Activated CD8-positive, alpha-beta memory T cell treated with anti-CD3 and anti-CD28 coated beads for 36 hours (primary cell): ENCODE results near the gene CHMP3. TPM values are rescaled to one million over a fixed set of nuclear protein-coding genes. Genes with fewer than 3 reads are reported as not detected.
"Not testable (repeated sequence)": the region's sequence is repeated elsewhere in the genome, so short reads cannot be mapped to it uniquely, and the experiment has no call there.

ENCODE experiments used
- CTCF ChIA-PET: fragments of 350-600 bp; sonication (Branson Sonifier 250); formaldehyde crosslinking; loops from one replicate; lab custom pipeline; 2021; ENCODE audit warnings: antibody characterized with exemption; lab: Charles Lee
- POLR2A ChIA-PET: fragments of 350-600 bp; sonication (Branson Sonifier 250); formaldehyde crosslinking; loops from one replicate; lab custom pipeline; 2021; ENCODE audit warnings: antibody characterized with exemption; lab: Charles Lee
- total RNA-seq, 2 experiments: library from RNA; stranded (reverse); gene quantifications; one replicate each; pipeline ENCODE4 v1.2.3, GENCODE V29; 2021

CHMP3 gene
- total RNA-seq, 2 experiments from 2014 or later, result 44.6 to 50.9 TPM

DNA sequence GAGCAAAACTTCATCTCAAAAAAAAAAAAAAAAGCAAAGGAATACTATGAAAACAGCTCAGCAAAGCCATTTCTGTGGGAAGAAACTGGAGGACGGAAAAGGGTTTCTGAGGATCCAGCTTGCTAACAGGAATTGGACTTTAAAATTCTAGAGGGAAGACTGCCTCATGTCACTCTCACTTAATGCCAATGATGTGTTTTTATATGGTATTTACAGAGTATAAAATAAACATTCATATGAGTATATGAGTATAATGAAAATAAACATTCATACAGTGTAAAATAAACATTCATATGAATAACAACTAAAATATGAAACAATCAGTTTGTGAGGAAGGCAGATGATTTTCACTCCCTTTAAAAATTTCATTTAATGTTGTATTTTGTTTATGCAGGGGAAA, 43.9 kb downstream of the CHMP3 start:
- POLR2A ChIA-PET, result no interaction called here

DNA sequence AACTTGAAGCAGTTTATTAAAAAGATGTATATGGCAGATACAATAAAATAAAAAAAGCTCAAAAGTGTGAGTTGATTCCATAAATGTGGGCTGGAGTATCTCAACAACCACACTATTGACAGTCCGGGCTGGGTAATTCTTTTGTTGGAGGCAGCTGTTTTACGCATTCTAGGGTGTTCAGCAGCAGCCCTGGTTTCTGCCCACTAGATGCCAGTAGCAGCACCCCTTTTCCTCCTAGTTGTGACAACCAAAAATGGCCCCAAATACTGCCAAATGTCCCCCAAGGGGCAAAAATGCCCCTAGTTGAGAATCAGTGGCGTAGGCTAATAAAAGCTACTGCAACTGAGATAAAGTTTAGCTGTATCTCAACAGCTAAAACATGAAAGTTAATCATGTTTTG, 44.8 kb downstream of the CHMP3 start:
- ChIA-PET POLR2A (no interaction called here), CTCF (interaction anchor here (0.9 to 1.2 kb wide), 3 partner anchors 8 to 10 kb away, joined by 3 to 4 read pairs (median 3); no protein-coding TSS in a partner anchor)

More for the DNA sequence above, 43.9 kb downstream of the CHMP3 start:
- CTCF ChIA-PET, result interaction anchor here (0.9 kb wide), 1 partner anchor 9 kb away, joined by 3 read pairs; no protein-coding TSS in a partner anchor

DNA sequence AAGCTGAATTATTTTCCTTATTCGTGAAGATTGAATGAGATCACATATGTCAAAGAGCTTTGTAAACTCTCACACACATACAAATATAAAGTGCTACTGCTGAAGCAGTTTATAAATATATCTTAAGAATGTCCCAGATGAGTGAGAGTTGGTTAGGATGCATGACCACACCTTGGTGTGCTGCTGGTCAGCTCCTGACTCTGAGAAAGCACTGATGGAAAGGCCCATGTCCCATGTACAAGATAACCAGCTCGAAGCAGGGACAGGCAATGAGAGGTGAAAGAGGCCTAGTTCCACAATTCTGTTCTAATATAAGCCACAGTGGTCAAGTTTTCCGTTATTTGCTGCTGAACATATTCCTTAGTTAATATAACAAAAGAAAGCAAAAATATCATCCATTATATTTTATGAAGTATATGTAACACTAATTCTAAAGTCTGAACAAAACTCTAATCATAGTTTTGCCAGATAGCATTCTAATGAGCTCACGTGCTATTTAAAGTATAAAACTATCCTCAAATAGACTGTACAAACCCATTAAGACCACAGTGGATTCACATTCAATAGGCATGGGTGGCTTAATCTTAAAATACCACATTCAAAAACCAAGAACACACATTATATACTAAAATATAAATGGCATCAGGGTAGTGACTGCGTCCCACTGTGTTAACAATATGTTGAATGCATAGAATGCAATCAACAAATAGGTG, 49.1 kb downstream of the CHMP3 start:
- POLR2A ChIA-PET, result no interaction called here
- CTCF ChIA-PET, result interaction anchor here (0.6 kb wide), 1 partner anchor 278 kb away, joined by 3 read pairs; no protein-coding TSS in a partner anchor

DNA sequence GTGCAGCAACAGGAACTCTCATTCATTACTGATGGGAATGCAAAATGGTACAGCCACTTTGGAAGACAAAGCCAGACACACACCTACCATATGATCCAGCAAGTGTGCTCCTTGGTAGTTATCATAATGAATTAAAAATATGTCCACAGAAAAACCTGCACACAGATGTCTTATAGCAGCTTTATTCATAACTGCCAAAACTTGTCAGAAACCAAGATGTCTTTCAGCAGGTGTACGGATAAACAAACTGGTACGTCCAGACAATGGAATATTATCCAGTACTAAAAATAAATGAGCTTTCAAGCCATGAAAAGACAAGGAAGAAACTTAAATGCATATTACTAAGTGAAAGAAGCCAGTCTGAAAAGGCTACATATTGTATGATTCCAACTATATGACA, 50.4 kb downstream of the CHMP3 start:
- CTCF ChIA-PET, result no interaction called here
- POLR2A ChIA-PET, result no interaction called here

DNA sequence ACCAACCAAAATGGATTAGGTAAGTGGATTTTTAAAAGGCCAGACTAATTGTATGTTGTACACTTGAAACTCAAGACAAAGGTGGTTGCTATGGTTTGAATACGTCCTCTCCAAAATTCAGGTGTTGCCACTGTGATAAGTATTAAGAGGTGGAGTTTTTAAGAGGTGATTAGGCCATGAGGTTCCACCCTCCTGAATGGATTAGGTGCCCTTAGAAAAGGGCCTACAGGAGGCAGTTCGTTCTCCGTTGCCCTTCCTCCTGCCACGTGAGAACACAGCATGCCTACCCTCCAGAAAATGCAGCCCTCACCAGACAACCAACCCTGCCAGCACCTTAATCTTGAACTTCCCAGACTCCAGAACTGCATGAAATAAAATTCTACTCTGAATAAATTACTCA, 51.2 kb downstream of the CHMP3 start:
- ChIA-PET POLR2A (no interaction called here), CTCF (no interaction called here)

DNA sequence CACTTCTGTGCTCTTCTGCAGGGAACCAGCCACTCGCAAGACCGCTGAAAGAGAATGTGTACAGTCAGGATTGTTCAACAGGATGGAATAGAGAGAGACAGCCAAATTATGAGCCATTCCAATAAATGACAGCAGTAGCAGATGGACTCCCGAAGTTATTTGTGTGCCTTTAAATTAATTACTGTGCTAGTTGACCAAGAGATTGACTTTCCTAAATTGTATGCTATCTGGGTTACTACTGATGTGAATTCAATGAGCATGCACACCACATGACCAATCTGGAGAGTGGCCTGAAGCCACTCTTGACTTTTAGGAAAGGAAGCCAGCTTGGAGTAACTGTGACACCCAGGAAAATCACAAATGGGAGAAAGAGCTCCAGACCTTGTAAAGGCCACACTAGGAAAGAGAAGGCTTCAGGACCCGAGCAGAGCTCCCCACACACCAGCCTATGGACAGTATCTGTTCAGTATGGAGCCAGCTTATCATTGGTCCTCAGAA, 52.8 kb downstream of the CHMP3 start:
- ChIA-PET CTCF (interaction anchor here (1.3 kb wide), 1 partner anchor 8 kb away, joined by 4 read pairs; no protein-coding TSS in a partner anchor), POLR2A (no interaction called here)

DNA sequence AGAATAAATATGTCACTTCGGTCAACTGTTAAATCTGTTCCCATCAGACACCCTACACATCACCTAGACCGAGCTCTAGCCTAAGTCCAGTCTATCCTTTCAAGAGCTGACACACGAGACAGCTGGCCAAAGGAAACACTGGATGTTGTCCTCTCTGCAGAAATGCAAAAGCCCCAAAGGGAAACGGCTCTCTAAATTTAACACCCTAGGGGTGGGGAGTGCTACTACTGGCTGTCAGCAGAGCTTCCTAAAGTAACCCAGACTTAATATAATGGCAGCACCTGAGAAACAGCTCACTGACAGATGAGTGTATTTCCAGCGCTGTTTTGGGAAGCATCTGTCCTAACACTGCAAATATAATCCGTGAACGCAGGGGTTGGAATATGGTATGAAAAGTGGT, 55.6 kb downstream of the CHMP3 start:
- ChIA-PET CTCF (interaction anchor here (0.6 kb wide), 1 partner anchor 51 kb away, joined by 3 read pairs; no protein-coding TSS in a partner anchor), POLR2A (no interaction called here)

DNA sequence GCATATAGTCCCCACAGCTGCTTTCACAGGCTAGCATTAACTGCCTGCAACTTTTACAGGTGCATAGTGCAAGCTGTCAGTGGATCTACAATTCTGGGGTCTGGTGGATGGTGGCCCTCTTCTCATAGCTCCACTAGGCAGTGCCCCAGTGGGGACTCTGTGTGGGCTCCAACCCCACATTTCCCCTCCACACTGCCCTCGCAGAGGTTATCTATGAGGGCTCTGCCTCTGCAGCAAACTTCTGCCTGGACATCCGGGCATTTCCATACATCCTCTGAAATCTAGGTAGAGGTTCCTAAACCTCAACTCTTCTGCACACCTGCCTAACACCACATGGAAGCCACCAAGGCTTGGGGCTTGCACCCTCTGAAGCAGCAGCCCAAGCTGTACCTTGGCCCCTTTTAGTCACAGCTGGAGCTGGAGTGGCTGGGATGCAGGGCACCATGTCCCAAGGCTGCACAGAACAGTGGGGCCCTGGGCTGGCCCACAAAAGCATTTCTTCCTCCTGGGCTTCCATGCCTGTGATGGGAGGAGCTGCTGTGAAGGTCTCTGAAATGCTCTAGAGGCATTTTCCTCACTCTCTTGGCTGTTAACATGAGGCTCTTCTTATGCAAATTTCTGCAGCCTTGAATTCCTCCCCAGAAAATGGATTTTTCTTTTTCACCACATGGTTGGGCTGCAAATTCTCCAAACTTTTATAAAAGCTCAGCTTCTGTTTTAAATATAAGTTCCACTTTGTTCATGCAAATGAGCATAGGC, 62.7 kb downstream of the CHMP3 start:
- CTCF ChIA-PET, result no interaction called here
- POLR2A ChIA-PET, result no interaction called here

DNA sequence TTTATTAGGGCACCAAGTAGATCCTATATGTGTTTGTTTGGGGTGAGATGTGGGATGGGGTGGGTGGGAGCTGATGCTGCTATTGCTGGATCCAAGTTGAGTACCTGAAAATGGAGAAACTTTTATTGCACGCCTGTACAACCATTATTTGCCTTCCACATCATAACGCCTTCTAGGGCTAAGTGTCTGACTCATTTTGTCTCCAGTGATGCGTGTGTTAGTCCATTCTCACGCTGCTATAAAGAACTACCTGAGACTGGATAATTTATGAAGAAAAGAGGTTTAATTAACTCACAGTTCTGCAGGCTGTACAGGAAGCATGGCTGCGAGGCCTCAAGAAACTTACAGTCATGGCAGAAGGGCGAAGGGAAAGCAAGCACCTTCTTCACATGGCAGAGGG, 63.9 kb downstream of the CHMP3 start:
- POLR2A ChIA-PET, result no interaction called here
- CTCF ChIA-PET, result no interaction called here

DNA sequence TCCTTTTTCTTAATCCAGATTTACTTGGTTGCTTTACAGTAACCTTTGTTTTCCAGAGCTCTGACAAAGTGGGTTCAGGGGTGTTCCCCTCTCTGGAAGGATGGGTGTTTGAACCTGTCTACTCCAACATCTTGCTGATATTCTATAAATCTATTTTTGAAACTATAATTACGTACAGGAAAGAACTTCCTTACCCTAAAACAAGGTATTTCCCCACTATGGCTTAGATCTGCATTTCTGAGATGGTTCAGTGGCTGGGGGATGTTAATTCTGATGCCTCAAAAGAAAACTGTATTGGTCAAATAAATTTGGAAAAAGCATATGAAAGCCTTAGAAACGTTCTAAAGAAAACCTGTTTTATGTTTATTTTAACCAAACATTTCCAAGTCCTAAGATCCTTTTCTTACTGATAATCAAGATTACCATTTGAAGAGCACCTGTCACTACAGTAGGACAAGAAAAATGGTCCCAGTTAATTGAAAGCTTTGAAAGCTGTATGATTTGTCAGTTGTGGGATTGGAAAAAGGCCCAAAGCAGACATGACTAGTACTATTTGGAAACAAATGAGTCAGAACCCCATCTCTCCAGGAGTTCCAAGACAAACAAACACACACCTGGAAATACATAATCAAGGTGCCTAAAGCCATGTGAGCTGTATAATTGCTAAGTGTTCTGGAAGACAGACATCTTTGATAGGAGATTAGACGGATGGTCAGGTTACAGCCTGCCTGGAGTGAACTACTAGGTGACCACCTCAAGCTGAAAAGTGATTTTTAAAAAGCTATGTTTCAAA, 64.6 kb downstream of the CHMP3 start:
- POLR2A ChIA-PET, result no interaction called here
- CTCF ChIA-PET, result no interaction called here

DNA sequence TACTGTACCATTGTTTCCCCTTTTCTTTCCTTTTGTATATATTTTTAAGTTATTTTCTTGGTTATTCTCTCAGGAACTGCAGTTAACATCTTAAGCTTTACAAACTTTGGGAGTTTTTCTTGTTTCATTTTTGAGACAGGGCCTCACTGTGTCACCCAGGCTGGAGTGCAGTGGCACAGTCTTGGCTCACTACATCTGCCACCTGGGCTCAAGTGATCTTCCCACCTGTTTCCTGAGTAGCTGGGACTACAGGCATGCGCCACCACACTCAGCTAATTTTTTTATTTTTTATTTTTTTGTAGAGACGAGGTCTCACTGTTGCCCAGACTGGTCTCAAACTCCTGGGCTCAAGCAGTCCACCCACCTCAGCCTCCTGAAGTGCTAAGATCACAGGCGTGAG, 66.9 kb downstream of the CHMP3 start:
- CTCF ChIA-PET, POLR2A ChIA-PET: not testable (repeated sequence)

DNA sequence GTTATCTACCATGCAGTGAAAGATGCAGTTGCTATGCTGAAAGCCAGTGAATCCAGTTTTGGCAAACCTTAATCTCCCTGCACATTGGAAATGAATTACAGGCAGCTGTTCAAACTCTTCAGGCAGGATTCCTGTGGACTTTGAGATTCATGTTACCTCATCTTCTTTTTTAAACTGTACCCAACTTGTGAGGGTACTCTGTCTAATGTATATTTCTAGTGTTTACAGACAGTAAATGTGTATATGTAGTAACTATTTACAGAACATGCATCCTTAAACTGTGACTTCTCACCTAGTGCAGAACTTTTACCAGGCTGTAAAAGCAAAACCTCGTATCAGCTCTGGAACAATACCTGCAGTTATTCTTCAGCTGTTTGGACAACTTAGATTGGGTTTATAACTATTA, 71.2 kb downstream of the CHMP3 start:
- CTCF ChIA-PET, result no interaction called here
- POLR2A ChIA-PET, result no interaction called here

DNA sequence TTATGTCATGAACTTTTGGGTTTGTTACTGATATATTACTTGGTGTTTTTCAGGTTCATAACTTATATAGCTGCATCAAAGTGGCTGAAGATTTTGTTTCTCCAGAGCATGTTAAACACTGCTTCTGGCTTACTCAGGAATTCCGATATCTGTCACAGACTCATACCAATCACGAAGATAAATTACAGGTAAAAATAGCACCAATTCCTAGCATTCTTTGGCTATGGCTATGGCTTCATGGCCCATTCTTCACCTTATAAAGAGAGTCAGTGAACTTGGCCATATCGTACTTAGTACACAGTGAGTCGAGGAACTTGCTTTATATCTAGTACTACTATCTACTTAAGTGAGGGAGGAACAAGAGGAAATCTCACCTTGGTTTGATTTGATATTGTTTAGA, 72.2 kb downstream of the CHMP3 start:
- ChIA-PET POLR2A (no interaction called here), CTCF (no interaction called here)

DNA sequence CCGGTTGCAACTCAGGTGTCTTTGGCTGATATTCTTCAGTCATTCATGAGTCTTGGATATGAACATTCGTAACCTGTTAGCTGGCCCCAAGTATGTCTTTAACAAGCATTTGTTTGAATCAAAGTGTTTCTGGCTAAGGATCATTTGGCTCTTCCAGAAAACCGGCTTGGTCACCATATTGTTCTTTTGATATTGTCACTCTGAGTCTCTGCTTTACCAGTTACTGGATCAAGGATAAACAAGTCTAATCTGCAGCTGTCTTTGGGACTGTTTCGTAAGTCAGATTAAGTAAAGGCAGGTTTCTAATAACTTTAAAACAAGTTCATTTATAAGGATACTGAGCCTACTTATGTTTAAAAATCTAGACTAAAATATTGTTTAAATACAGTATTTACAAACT, 73.0 kb downstream of the CHMP3 start:
- CTCF ChIA-PET, result no interaction called here
- POLR2A ChIA-PET, result no interaction called here

DNA sequence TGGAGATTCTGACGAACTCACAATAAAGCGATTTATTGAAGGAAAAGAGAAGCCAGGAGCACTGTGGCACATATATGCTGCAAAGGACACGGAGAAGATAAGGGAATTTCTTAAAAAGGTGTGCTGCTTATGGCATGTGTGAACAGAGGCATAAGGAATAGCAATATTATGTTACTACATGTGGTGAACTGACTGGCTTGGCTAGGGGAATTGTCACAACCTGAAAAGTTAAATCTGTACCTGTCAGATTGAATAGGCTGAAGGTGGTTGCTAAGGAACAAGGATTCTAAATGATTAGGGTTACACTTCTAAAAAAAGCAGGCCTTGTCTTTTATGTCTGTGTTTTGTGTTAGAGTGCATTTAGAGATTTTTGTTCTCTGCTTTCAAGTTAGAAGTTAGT, 73.7 kb downstream of the CHMP3 start:
- POLR2A ChIA-PET, result no interaction called here

DNA sequence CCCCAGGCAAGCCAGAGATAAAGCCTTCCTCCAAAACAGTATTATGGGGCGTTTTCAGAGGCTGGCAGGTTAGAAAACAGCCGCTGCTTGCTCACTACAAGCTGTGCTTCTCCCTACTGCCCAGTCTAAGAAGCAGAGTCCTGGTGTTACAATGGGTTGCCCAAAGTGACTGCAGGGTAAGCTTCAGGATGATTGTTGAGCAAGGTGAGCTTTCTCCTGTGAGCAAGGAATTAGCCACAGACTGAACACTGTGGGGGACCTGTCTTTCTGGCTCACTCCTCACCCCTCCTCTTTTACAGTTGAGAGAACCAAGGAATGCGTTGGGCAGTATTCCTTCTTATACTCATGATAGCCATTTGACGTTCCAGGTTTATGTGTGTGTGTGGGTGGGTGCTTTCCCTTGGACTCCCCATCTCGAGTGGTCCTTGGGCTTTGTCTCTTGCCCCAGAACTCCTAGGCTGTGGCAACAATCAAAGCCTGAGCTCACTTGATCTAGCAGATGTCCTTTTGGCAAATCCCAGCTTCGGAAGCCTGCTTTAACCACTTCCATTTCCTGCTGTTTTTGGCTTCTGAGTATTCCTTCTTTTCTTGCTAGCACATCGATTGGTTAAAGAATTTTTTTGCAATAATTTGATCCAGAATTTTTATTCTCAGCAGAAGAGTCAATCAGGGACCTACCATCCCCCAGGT, 74.5 kb downstream of the CHMP3 start:
- ChIA-PET CTCF (no interaction called here), POLR2A (no interaction called here)

More for the DNA sequence above, 73.7 kb downstream of the CHMP3 start:
- CTCF ChIA-PET, result no interaction called here

DNA sequence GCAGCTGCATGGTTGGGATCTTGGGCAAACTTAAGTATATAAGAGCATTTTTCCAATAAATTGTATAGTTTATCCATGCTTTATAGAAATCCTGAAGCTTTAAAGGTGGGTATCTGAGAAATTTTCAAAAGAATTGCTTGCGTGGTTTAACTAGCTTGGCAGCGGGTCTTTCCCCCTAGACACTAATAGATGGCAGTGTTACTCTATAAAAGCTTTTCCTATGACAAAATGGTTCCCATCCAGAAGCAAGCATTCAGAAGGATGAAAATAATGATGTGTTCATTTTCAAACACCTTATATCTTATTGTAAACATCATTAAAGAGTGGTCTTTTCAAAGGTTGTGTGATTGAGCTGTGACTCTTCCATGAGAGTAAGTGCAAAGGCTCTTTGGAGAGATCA, 76.2 kb downstream of the CHMP3 start:
- CTCF ChIA-PET, result interaction anchor here (1.0 kb wide), 1 partner anchor 13 kb away, joined by 3 read pairs; no protein-coding TSS in a partner anchor
- POLR2A ChIA-PET, result no interaction called here

DNA sequence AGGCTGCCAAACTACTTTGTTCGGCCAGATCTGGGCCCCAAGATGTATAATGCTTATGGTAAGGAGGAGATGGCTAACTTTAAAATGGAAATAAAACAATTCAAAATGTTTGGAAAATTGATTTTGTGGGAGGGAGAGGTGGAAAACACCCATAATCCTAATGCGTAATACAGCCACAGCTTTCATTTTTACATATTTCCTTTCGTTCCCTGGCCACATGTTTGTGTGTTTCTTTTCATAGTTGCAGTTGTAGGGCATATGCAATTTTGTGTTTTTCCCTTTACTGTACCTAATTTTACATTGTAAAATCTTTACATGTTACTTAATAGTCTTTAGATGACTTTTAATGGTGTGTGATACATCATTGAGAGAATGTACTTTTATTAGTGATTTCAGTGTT, 77.4 kb downstream of the CHMP3 start:
- CTCF ChIA-PET, result no interaction called here
- POLR2A ChIA-PET, result no interaction called here

DNA sequence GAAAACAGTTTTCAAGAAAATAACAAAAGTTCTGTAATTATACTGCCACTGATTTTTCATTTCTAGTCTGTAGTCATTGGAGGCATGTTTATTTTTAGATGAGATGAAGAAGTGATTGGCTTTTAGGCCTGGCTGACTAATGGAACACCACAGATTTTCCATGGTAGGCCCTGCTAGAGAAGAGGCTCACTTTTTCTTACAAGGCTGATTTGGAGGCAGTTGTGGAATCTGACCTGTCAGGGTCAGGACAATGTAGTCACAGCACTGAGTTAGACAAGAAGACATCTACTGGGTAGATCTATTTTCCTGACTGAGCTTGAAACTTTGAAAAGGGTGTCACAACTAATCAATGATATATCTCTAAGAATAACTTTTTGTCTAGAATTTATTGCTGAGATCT, 78.1 kb downstream of the CHMP3 start:
- ChIA-PET CTCF (no interaction called here), POLR2A (no interaction called here)
